A549 (cell line): ENCODE measurements around the gene PARD3B.

Experiments used
- CBX2 ChIP-seq: fragments of 200-600 bp; sonication (generic); IDR thresholded peaks from 2 replicates; pipeline ENCODE4 v1.6.1; 2016; ENCODE audit warnings: low read depth, mild to moderate bottlenecking, borderline replicate concordance
- KDM1A ChIP-seq: fragments of 200-600 bp; sonication (generic); IDR thresholded peaks from 2 replicates; pipeline ENCODE4 v1.6.1; 2016; ENCODE audit warnings: low read depth, mild to moderate bottlenecking
- NPAS2 ChIP-seq: fragments of 250-450 bp; sonication (Bioruptor Pico); IDR thresholded peaks from 2 replicates; pipeline ENCODE4 v1.8.0; 2022; ENCODE audit warnings: mild to moderate bottlenecking, moderate library complexity, borderline replicate concordance
- POLR2A ChIP-seq: IDR thresholded peaks from 2 replicates; pipeline ENCODE4 v1.6.1; 2012; ENCODE audit warnings: mild to moderate bottlenecking, low read length
- REST ChIP-seq: fragments of 200-600 bp; sonication (generic); IDR thresholded peaks from 2 replicates; pipeline ENCODE4 v1.6.1; 2016; ENCODE audit warnings: antibody characterized with exemption, mild to moderate bottlenecking, moderate library complexity
- RFX5 ChIP-seq: fragments of 450-650 bp; IDR thresholded peaks from 2 replicates; pipeline ENCODE4 v1.7.1; 2014; ENCODE audit warnings: antibody characterized with exemption, mild to moderate bottlenecking, moderate library complexity
- SMC3 ChIP-seq: fragments of >200 bp; sonication (Bioruptor Twin); formaldehyde crosslinking; IDR thresholded peaks from 3 replicates; pipeline ENCODE4 v1.6.1; 2018; ENCODE audit warnings: inconsistent platforms
- ZC3H11A ChIP-seq: fragments of 450-650 bp; IDR thresholded peaks from 2 replicates; pipeline ENCODE4 v1.6.1; 2014; ENCODE audit warnings: antibody characterized with exemption, mild to moderate bottlenecking
- TF ChIP-seq, protein P1 (sequence below): fragments of >200 bp; sonication (Bioruptor Twin); formaldehyde crosslinking; IDR thresholded peaks from 3 replicates; pipeline ENCODE4 v1.5.1; 2016
- TF ChIP-seq, protein P2 (sequence below): fragments of 450-650 bp; IDR thresholded peaks from 2 replicates; pipeline ENCODE4 v1.6.1; 2014; ENCODE audit warnings: antibody characterized with exemption

DNA sequence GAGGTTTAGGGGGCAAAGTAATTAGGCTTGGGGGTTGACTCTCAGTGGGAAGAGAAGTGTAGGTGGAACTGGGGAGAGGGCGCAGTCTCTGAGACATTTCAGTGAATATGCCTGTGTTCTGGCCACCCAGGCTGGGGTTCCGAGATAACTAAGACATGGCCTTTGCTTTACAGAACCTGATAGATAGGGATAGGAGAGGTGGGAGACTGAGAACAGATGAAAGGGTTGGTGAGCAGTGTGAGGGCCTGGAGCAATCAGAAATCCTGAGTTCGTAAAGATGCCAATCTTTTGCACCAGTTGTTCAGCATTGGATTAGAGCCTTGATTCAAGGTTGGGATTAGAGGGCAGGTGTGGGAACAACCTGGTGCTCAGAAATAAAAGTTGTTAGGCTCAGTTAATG lies 15.6 kb downstream of the PARD3B start:
- no peak for TF ChIP-seq POLR2A
- TF ChIP-seq, protein P1, sequence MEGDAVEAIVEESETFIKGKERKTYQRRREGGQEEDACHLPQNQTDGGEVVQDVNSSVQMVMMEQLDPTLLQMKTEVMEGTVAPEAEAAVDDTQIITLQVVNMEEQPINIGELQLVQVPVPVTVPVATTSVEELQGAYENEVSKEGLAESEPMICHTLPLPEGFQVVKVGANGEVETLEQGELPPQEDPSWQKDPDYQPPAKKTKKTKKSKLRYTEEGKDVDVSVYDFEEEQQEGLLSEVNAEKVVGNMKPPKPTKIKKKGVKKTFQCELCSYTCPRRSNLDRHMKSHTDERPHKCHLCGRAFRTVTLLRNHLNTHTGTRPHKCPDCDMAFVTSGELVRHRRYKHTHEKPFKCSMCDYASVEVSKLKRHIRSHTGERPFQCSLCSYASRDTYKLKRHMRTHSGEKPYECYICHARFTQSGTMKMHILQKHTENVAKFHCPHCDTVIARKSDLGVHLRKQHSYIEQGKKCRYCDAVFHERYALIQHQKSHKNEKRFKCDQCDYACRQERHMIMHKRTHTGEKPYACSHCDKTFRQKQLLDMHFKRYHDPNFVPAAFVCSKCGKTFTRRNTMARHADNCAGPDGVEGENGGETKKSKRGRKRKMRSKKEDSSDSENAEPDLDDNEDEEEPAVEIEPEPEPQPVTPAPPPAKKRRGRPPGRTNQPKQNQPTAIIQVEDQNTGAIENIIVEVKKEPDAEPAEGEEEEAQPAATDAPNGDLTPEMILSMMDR: no peak
- no peak for TF ChIP-seq SMC3
- no peak for TF ChIP-seq REST
- TF ChIP-seq ZC3H11A: no peak
- TF ChIP-seq RFX5: no peak
- TF ChIP-seq NPAS2 (CRISPR knock-in tag): no peak
- TF ChIP-seq, protein P2, sequence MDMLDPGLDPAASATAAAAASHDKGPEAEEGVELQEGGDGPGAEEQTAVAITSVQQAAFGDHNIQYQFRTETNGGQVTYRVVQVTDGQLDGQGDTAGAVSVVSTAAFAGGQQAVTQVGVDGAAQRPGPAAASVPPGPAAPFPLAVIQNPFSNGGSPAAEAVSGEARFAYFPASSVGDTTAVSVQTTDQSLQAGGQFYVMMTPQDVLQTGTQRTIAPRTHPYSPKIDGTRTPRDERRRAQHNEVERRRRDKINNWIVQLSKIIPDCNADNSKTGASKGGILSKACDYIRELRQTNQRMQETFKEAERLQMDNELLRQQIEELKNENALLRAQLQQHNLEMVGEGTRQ: no peak
- TF ChIP-seq KDM1A: no peak
- no peak for TF ChIP-seq CBX2
